OCI-LY1 (cell line): ENCODE results near the gene CPSF7.
"Not testable (repeated sequence)": the region's sequence is repeated elsewhere in the genome, so short reads cannot be mapped to it uniquely, and the experiment has no call there.

Experiments
- H2AFZ ChIP-seq: fragments of 200-600 bp; sonication (generic), shearing (Covaris generic); 2 replicates; pipeline ENCODE4 v1.6.0; 2014; ENCODE audit warnings: antibody characterized with exemption, mild to moderate bottlenecking, low read length
- H3F3A ChIP-seq: fragments of 200-600 bp; sonication (generic), shearing (Covaris generic); 2 replicates; pipeline ENCODE4 v1.6.0; 2014; ENCODE audit warnings: mild to moderate bottlenecking, antibody characterized with exemption, low read length, moderate library complexity; ENCODE audit not compliant: insufficient read depth
- H3K27ac ChIP-seq: fragments of 200-600 bp; sonication (generic); 2 replicates; pipeline ENCODE4 v1.5.1; 2014; ENCODE audit warnings: low read length, mixed run types, mild to moderate bottlenecking, low read depth; ENCODE audit not compliant: poor library complexity, severe bottlenecking
- H3K27me3 ChIP-seq: fragments of 200-600 bp; sonication (generic); 2 replicates; pipeline ENCODE4 v1.6.0; 2014; ENCODE audit warnings: antibody characterized with exemption, mild to moderate bottlenecking, low read length, moderate library complexity; ENCODE audit not compliant: insufficient read depth
- H3K36me3 ChIP-seq: fragments of 200-600 bp; sonication (generic); 2 replicates; pipeline ENCODE4 v1.6.1; 2014; ENCODE audit warnings: mild to moderate bottlenecking, antibody characterized with exemption, low read length, moderate library complexity, mixed read lengths; ENCODE audit not compliant: insufficient read depth
- H3K4me1 ChIP-seq: fragments of 200-600 bp; sonication (generic); 2 replicates; pipeline ENCODE4 v1.5.1; 2014; ENCODE audit warnings: mild to moderate bottlenecking, low read length, moderate library complexity; ENCODE audit not compliant: insufficient read depth, severe bottlenecking
- H3K4me2 ChIP-seq: fragments of 200-600 bp; sonication (generic), shearing (Covaris generic); 2 replicates; pipeline ENCODE4 v1.6.1; 2014; ENCODE audit warnings: low read length
- H3K4me3 ChIP-seq: fragments of 200-600 bp; sonication (generic); 2 replicates; pipeline ENCODE4 v1.5.1; 2014; ENCODE audit warnings: low read length, low read depth, mild to moderate bottlenecking, mixed read lengths; ENCODE audit not compliant: poor library complexity, severe bottlenecking
- H3K79me2 ChIP-seq: fragments of 200-600 bp; shearing (Covaris generic); 2 replicates; pipeline ENCODE4 v1.6.1; 2016; ENCODE audit warnings: mixed run types, low read length, mixed read lengths; ENCODE audit not compliant: insufficient read depth
- H3K9ac ChIP-seq: fragments of 200-600 bp; sonication (generic), shearing (Covaris generic); 2 replicates; pipeline ENCODE4 v1.6.1; 2014; ENCODE audit warnings: mild to moderate bottlenecking, low read length, mixed read lengths
- H3K9me2 ChIP-seq: fragments of 200-600 bp; sonication (generic), shearing (Covaris generic); 2 replicates; pipeline ENCODE4 v1.6.1; 2014; ENCODE audit warnings: low read depth, mild to moderate bottlenecking, low read length, mixed read lengths
- H3K9me3 ChIP-seq: fragments of 200-600 bp; shearing (Covaris generic); 2 replicates; pipeline ENCODE4 v1.6.1; 2014; ENCODE audit warnings: low read length, mixed read lengths
- H4K20me1 ChIP-seq: fragments of 200-600 bp; sonication (generic), shearing (Covaris generic); 2 replicates; pipeline ENCODE4 v1.6.0; 2016; ENCODE audit warnings: mild to moderate bottlenecking, low read length; ENCODE audit not compliant: insufficient read depth
- EZH2 ChIP-seq: fragments of 200-600 bp; sonication (generic), shearing (Covaris generic); IDR thresholded peaks from 2 replicates; pipeline ENCODE4 v1.8.0; 2017; ENCODE audit warnings: borderline replicate concordance, mixed run types, mild to moderate bottlenecking, antibody characterized with exemption, low read length, moderate library complexity, mixed read lengths
- TF ChIP-seq, protein P1 (sequence below): fragments of 200-600 bp; sonication (generic), shearing (Covaris generic); IDR thresholded peaks from 2 replicates; pipeline ENCODE4 v1.5.1; 2017; ENCODE audit warnings: mild to moderate bottlenecking, antibody characterized with exemption, low read length, moderate library complexity, mixed read lengths

The CPSF7 gene

DNA sequence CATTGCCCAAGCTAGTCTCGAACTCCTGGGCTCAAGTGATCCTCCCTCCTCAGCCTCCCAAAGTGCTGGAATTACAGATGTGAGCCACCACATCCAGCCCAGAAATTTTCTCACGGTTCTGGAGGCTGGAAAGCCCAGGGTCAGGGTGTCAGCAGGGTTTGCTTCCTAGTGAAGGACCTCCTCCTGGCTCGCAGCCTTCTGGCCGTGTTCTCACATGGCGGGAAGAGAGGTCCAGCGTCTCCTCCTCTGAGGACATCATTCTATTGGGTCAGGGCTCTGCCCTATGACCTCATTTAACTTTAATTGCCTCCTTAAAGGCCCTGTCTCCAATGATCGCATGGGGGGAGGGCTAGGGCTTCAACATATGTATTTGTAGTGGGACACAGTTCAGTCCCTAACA, 38.2 kb upstream of the CPSF7 start:
- H3K4me2 ChIP-seq, result no peak overlapping the region
- H3K9me3 ChIP-seq, result peaks cover 3% of the 10 kb centered on the region; the same call in 1 of the 2 replicates
- H3K27ac ChIP-seq, result no peak overlapping the region
- H3K27me3 ChIP-seq, result no peaks in the 10 kb centered on the region
- H3K4me3 ChIP-seq, result no peak overlapping the region
- no peaks in the 10 kb centered on the region; the same call in 1 of the 2 replicates for H3K36me3 ChIP-seq
- H2AFZ ChIP-seq, result no peak overlapping the region
- H3K9me2 ChIP-seq, result no peaks in the 10 kb centered on the region
- H3F3A ChIP-seq, result no peaks in the 10 kb centered on the region
- no peaks in the 10 kb centered on the region for H3K4me1 ChIP-seq
- no peak overlapping the region for H3K9ac ChIP-seq
- no peaks in the 10 kb centered on the region for H4K20me1 ChIP-seq
- no peaks in the 10 kb centered on the region for H3K79me2 ChIP-seq
- TF ChIP-seq EZH2, result no peak
- TF ChIP-seq, protein P1, sequence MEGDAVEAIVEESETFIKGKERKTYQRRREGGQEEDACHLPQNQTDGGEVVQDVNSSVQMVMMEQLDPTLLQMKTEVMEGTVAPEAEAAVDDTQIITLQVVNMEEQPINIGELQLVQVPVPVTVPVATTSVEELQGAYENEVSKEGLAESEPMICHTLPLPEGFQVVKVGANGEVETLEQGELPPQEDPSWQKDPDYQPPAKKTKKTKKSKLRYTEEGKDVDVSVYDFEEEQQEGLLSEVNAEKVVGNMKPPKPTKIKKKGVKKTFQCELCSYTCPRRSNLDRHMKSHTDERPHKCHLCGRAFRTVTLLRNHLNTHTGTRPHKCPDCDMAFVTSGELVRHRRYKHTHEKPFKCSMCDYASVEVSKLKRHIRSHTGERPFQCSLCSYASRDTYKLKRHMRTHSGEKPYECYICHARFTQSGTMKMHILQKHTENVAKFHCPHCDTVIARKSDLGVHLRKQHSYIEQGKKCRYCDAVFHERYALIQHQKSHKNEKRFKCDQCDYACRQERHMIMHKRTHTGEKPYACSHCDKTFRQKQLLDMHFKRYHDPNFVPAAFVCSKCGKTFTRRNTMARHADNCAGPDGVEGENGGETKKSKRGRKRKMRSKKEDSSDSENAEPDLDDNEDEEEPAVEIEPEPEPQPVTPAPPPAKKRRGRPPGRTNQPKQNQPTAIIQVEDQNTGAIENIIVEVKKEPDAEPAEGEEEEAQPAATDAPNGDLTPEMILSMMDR, result no peak

DNA sequence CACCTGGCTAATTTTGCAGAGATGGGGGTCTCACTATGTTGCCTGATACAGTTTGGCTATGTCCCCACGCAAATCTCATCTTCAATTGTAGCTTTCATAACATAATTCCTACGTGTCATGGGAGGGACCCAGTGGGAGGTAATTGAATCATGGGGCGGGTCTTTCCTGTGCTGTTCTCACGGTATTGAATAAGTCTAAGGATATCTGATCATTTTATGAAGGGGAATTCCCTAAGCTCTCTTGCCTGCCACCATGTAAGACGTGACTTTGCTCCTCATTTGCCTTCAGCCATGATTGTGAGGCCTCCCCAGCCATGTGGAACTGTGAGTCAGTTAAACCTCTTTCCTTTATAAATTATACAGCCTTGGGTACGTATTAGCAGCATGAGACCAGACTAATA, 37.8 kb upstream of the CPSF7 start:
- not testable (repeated sequence) for H3K36me3 ChIP-seq, H3K27ac ChIP-seq, H3K9me3 ChIP-seq, H2AFZ ChIP-seq, H3K79me2 ChIP-seq, H4K20me1 ChIP-seq, H3F3A ChIP-seq, H3K9ac ChIP-seq, H3K4me3 ChIP-seq, H3K27me3 ChIP-seq, H3K4me1 ChIP-seq, H3K9me2 ChIP-seq, H3K4me2 ChIP-seq

DNA sequence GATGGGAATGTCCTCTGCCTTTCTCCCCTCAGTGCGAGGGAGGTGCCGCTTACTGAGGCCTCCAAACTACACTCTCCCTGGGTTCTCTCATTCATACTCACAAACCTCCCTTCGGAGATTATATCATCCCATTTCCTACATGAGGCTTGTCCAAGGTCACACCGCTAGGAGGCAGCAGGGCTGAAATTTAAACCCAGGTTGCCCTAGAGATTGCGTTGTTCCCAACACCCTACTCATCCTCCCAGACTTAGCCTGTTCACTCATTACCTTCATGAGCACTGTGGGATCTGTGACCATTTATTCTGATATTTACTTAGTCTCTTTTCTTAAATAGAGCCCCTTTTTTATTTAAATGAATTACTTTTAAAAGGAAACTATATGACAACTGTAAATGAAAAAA, 31.2 kb upstream of the CPSF7 start:
- Histone ChIP-seq H3K79me2 (no peaks in the 10 kb centered on the region), H3K9me3 (no peaks in the 10 kb centered on the region), H3K4me3 (no peak overlapping the region), H4K20me1 (no peaks in the 10 kb centered on the region), H3K9ac (no peak overlapping the region), H3K9me2 (no peaks in the 10 kb centered on the region), H3K36me3 (no peaks in the 10 kb centered on the region; the same call in 1 of the 2 replicates), H3F3A (no peaks in the 10 kb centered on the region), H3K4me2 (no peak overlapping the region), H2AFZ (no peak overlapping the region), H3K4me1 (no peaks in the 10 kb centered on the region), H3K27me3 (no peaks in the 10 kb centered on the region), H3K27ac (no peak overlapping the region)
- TF ChIP-seq, protein P1, result no peak
- TF ChIP-seq EZH2, result no peak

DNA sequence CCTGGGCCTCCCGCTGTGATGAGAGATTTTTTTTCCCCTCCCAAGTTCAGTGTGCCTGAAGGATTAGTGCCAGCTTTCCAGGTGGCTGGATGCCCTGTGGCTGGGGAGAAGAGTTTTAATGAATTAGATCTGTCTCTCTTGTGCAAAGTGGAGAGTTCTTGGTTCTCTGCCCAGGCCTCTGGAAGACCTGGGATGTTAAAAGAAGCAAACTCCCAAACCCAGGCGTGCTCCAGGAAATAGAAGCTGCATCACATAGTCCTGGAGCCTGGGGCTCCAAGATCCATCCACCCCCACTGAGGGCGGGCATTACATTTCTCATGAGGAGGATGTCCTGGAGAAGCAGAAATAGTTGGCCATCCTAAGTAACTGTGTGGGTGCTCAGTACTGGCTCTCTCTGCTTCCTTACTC, 30.7 kb upstream of the CPSF7 start:
- Histone ChIP-seq H3K27me3 (no peaks in the 10 kb centered on the region), H3K27ac (no peak overlapping the region), H3K9me2 (no peaks in the 10 kb centered on the region), H3K4me1 (no peaks in the 10 kb centered on the region), H3K9ac (no peak overlapping the region), H3K4me3 (no peak overlapping the region), H3K36me3 (no peaks in the 10 kb centered on the region; the same call in 1 of the 2 replicates), H3K9me3 (no peaks in the 10 kb centered on the region), H2AFZ (no peak overlapping the region), H3K79me2 (no peaks in the 10 kb centered on the region), H3K4me2 (no peak overlapping the region), H4K20me1 (no peaks in the 10 kb centered on the region), H3F3A (no peaks in the 10 kb centered on the region)
- TF ChIP-seq, protein P1, result no peak
- no peak for TF ChIP-seq EZH2
